HG02610 (cell line): ENCODE data around the gene SCGB3A1.

Source experiments
- ATAC-seq: cut with Tn5 transposase; IDR thresholded peaks from one replicate; pipeline ENCODE4 v1.9.1; 2021; ENCODE audit warnings: mild to moderate bottlenecking, moderate library complexity; ENCODE audit not compliant: unreplicated experiment

The SCGB3A1 gene

GRCh38 chr5:180590543-180591310 is 572 bp downstream of the SCGB3A1 start:
- no peak for ATAC-seq

- ATAC-seq = no peak
Measured at GRCh38 chr5:180589771-180590542, 1.3 kb downstream of the SCGB3A1 start.

GRCh38 chr5:180586870-180587269 is 4.4 kb downstream of the SCGB3A1 start:
- ATAC-seq = no peak

- ATAC-seq = no peak
Measured at GRCh38 chr5:180586204-180586603, 5.1 kb downstream of the SCGB3A1 start.

- no peak for ATAC-seq
Measured at GRCh38 chr5:180583738-180584137, 7.6 kb downstream of the SCGB3A1 start.

GRCh38 chr5:180580681-180581080 is 10.6 kb downstream of the SCGB3A1 start:
- no peak for ATAC-seq

- no peak for ATAC-seq
Measured at GRCh38 chr5:180575571-180575970, 15.7 kb downstream of the SCGB3A1 start.

- ATAC-seq = no peak
Measured at GRCh38 chr5:180568914-180569313, 22.4 kb downstream of the SCGB3A1 start.

GRCh38 chr5:180563994-180564393 is 27.3 kb downstream of the SCGB3A1 start:
- no peak for ATAC-seq

GRCh38 chr5:180558232-180558631 is 33.1 kb downstream of the SCGB3A1 start:
- no peak for ATAC-seq

- no peak for ATAC-seq
Measured at GRCh38 chr5:180557217-180557809, 34.0 kb downstream of the SCGB3A1 start.

- ATAC-seq = no peak
Measured at GRCh38 chr5:180555168-180555921, 36.0 kb downstream of the SCGB3A1 start.

GRCh38 chr5:180553530-180553929 is 37.8 kb downstream of the SCGB3A1 start:
- ATAC-seq = no peak

- ATAC-seq = no peak
Measured at GRCh38 chr5:180548563-180548962, 42.7 kb downstream of the SCGB3A1 start.

GRCh38 chr5:180545248-180545647 is 46.1 kb downstream of the SCGB3A1 start:
- no peak for ATAC-seq

GRCh38 chr5:180541710-180542109 is 49.6 kb downstream of the SCGB3A1 start:
- no peak for ATAC-seq
